ENCODE results near the gene MOSPD2.

The MOSPD2 gene

GRCh38 chrX:14956813-14957582 is 83.8 kb downstream of the MOSPD2 start:
- Mint-ChIP-seq H3K9me3 (peaks cover 47% of the 10 kb centered on the region), H3K36me3 (ENCODE audit: low read depth) (no peaks in the 10 kb centered on the region), H3K4me1 (no peaks in the 10 kb centered on the region), H3K4me3 (no peak overlapping the region), H3K27me3 (ENCODE audit: low read depth, poor library complexity) (no peaks in the 10 kb centered on the region), H3K27ac (no peak overlapping the region)
- DNase-seq: no peak
- TF ChIP-seq CTCF (IDR thresholded peaks at IDR 0.05): no peak

GRCh38 chrX:14963447-14964236 is 90.4 kb downstream of the MOSPD2 start:
- H3K36me3 Mint-ChIP-seq (ENCODE audit: low read depth): no peaks in the 10 kb centered on the region
- DNase-seq: no peak
- H3K27ac Mint-ChIP-seq: no peak overlapping the region
- peaks cover 29% of the 10 kb centered on the region for H3K9me3 Mint-ChIP-seq
- TF ChIP-seq CTCF (IDR thresholded peaks at IDR 0.05): no peak
- no peaks in the 10 kb centered on the region for H3K27me3 Mint-ChIP-seq (ENCODE audit: low read depth, poor library complexity)
- no peaks in the 10 kb centered on the region for H3K4me1 Mint-ChIP-seq
- H3K4me3 Mint-ChIP-seq: no peak overlapping the region

GRCh38 chrX:14964500-14964899 is 91.3 kb downstream of the MOSPD2 start:
- H3K27ac Mint-ChIP-seq: no peak overlapping the region
- no peak for DNase-seq
- no peak for TF ChIP-seq CTCF (IDR thresholded peaks at IDR 0.05)
- peaks cover 28% of the 10 kb centered on the region for H3K9me3 Mint-ChIP-seq
- no peaks in the 10 kb centered on the region for H3K36me3 Mint-ChIP-seq (ENCODE audit: low read depth)
- H3K4me3 Mint-ChIP-seq: no peak overlapping the region
- H3K4me1 Mint-ChIP-seq: no peaks in the 10 kb centered on the region
- H3K27me3 Mint-ChIP-seq (ENCODE audit: low read depth, poor library complexity): no peaks in the 10 kb centered on the region

Data from nephron progenitor cell (in vitro differentiated cells).